MCF 10A (cell line): ENCODE results near the gene WDR48. TPM values are rescaled to one million over a fixed set of nuclear protein-coding genes. Genes with fewer than 3 reads are reported as not detected.

Experiments
- BruUV-seq: library from RNA; stranded (reverse); fragments of 400-500 nt; replicated peaks from 2 replicates; lab custom pipeline; 2021; lab: Mats Ljungman, UMichigan
- CTCF ChIA-PET: fragments of 300-600 bp; sonication (Branson Sonifier 250); formaldehyde crosslinking; extraction: SDS; loops from one replicate; lab custom pipeline; 2021; ENCODE audit warnings: antibody characterized with exemption, inconsistent platforms; lab: Yijun Ruan, JAX
- POLR2A ChIA-PET: fragments of 300-600, 350-650 bp; sonication (Branson Sonifier 250); formaldehyde crosslinking; extraction: SDS; loops from one replicate; lab custom pipeline; 2020; ENCODE audit warnings: antibody characterized with exemption, inconsistent platforms; lab: Yijun Ruan, JAX
- DNase-seq: peaks from one replicate; pipeline ENCODE4 v3.0.0-alpha.2; 2018; ENCODE audit not compliant: unreplicated experiment
- H3K27ac Mint-ChIP-seq: one replicate; pipeline ENCODE4 v1.8.0; 2022; ENCODE audit warnings: mild to moderate bottlenecking, low read depth, mixed read lengths; ENCODE audit not compliant: unreplicated experiment
- H3K27me3 Mint-ChIP-seq: one replicate; pipeline ENCODE4 v1.8.0; 2022; ENCODE audit warnings: mixed read lengths; ENCODE audit not compliant: insufficient read depth, unreplicated experiment
- H3K36me3 Mint-ChIP-seq: one replicate; pipeline ENCODE4 v1.8.0; 2022; ENCODE audit warnings: mild to moderate bottlenecking, moderate library complexity, mixed read lengths; ENCODE audit not compliant: insufficient read depth, unreplicated experiment
- H3K4me1 Mint-ChIP-seq: one replicate; pipeline ENCODE4 v1.8.0; 2022; ENCODE audit warnings: mixed read lengths; ENCODE audit not compliant: insufficient read depth, unreplicated experiment
- H3K4me3 Mint-ChIP-seq: one replicate; pipeline ENCODE4 v1.8.0; 2022; ENCODE audit warnings: mild to moderate bottlenecking, moderate library complexity, mixed read lengths; ENCODE audit not compliant: unreplicated experiment
- H3K9me3 Mint-ChIP-seq: one replicate; pipeline ENCODE4 v1.8.0; 2022; ENCODE audit warnings: mixed read lengths; ENCODE audit not compliant: unreplicated experiment
- intact Hi-C: fragments of 100-400 bp; cut with micrococcal nuclease; formaldehyde crosslinking; loops from 2 replicates; pipeline ENCODE4 v1.14.1; 2022
- total RNA-seq: library from RNA; stranded (reverse); gene quantifications from 2 replicates; pipeline ENCODE4 v1.2.3, GENCODE V29; 2022
- TF ChIP-seq, protein P1 (sequence below): fragments of 200-600 bp; IDR thresholded peaks from one replicate; pipeline ENCODE4 v1.8.0; 2022; ENCODE audit warnings: antibody characterized with exemption, mild to moderate bottlenecking; ENCODE audit not compliant: unreplicated experiment

WDR48 gene
- total RNA-seq, 1 experiment from 2014 or later: 26.0 TPM

GRCh38 chr3:39127269-39127907 lies 75.6 kb downstream of the WDR48 start:
- POLR2A ChIA-PET: interaction anchor here (0.7 to 2.0 kb wide), 3 partner anchors 13 to 161 kb away, joined by 3 to 10 read pairs (median 3); no protein-coding TSS in a partner anchor
- intact Hi-C loops: loop anchor here (2.0 kb wide), 1 partner anchor 53 kb away; no protein-coding TSS in a partner anchor
- TF ChIP-seq, protein P1, sequence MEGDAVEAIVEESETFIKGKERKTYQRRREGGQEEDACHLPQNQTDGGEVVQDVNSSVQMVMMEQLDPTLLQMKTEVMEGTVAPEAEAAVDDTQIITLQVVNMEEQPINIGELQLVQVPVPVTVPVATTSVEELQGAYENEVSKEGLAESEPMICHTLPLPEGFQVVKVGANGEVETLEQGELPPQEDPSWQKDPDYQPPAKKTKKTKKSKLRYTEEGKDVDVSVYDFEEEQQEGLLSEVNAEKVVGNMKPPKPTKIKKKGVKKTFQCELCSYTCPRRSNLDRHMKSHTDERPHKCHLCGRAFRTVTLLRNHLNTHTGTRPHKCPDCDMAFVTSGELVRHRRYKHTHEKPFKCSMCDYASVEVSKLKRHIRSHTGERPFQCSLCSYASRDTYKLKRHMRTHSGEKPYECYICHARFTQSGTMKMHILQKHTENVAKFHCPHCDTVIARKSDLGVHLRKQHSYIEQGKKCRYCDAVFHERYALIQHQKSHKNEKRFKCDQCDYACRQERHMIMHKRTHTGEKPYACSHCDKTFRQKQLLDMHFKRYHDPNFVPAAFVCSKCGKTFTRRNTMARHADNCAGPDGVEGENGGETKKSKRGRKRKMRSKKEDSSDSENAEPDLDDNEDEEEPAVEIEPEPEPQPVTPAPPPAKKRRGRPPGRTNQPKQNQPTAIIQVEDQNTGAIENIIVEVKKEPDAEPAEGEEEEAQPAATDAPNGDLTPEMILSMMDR: no peak
- BruUV-seq: no TSS peak
- Mint-ChIP-seq H3K9me3 (no peaks in the 10 kb centered on the region), H3K27me3 (no peaks in the 10 kb centered on the region), H3K4me1 (peaks cover 12% of the 10 kb centered on the region), H3K27ac (no peak overlapping the region), H3K36me3 (no peaks in the 10 kb centered on the region), H3K4me3 (no peak overlapping the region)
- CTCF ChIA-PET: interaction anchor here (0.6 to 9.5 kb wide), 27 partner anchors 8 to 162 kb away, joined by 3 to 187 read pairs (median 5); partner anchors contain the start of genes GORASP1 and TTC21A
- no peak for DNase-seq

- POLR2A ChIA-PET: interaction anchor here (0.8 to 1.4 kb wide), 2 partner anchors 8 to 13 kb away, joined by 3 read pairs; no protein-coding TSS in a partner anchor
- H3K27me3 Mint-ChIP-seq: no peaks in the 10 kb centered on the region
- BruUV-seq: no TSS peak
- no peak overlapping the region for H3K27ac Mint-ChIP-seq
- peaks cover 12% of the 10 kb centered on the region for H3K4me1 Mint-ChIP-seq
- H3K9me3 Mint-ChIP-seq: no peaks in the 10 kb centered on the region
- TF ChIP-seq, protein P1: no peak
- no peaks in the 10 kb centered on the region for H3K36me3 Mint-ChIP-seq
- intact Hi-C loops: loop anchor here (2.0 kb wide), 1 partner anchor 53 kb away; no protein-coding TSS in a partner anchor
- no peak overlapping the region for H3K4me3 Mint-ChIP-seq
- no peak for DNase-seq
- CTCF ChIA-PET: interaction anchor here (0.6 to 9.5 kb wide), 15 partner anchors 8 to 162 kb away, joined by 3 to 187 read pairs (median 7); partner anchors contain the start of genes GORASP1 and TTC21A
Observed at GRCh38 chr3:39127908-39128304, 76.1 kb downstream of the WDR48 start.

GRCh38 chr3:39128951-39129350 lies 77.1 kb downstream of the WDR48 start:
- no peak overlapping the region for H3K27ac Mint-ChIP-seq
- H3K4me1 Mint-ChIP-seq: peaks cover 12% of the 10 kb centered on the region
- no peaks in the 10 kb centered on the region for H3K27me3 Mint-ChIP-seq
- H3K36me3 Mint-ChIP-seq: no peaks in the 10 kb centered on the region
- DNase-seq: no peak
- BruUV-seq: no TSS peak
- H3K9me3 Mint-ChIP-seq: no peaks in the 10 kb centered on the region
- TF ChIP-seq, protein P1: no peak
- intact Hi-C loops: no loop called here
- CTCF ChIA-PET: interaction anchor here (1.8 to 9.5 kb wide), 4 partner anchors 10 to 161 kb away, joined by 3 to 187 read pairs (median 28); no protein-coding TSS in a partner anchor
- POLR2A ChIA-PET: interaction anchor here (0.8 to 1.4 kb wide), 2 partner anchors 9 to 12 kb away, joined by 3 read pairs; no protein-coding TSS in a partner anchor
- no peak overlapping the region for H3K4me3 Mint-ChIP-seq

- DNase-seq: no peak
- Mint-ChIP-seq H3K27me3 (no peaks in the 10 kb centered on the region), H3K36me3 (no peaks in the 10 kb centered on the region), H3K4me3 (no peak overlapping the region), H3K27ac (no peak overlapping the region), H3K4me1 (peaks cover 12% of the 10 kb centered on the region), H3K9me3 (no peaks in the 10 kb centered on the region)
- no TSS peak for BruUV-seq
- POLR2A ChIA-PET: interaction anchor here (1.2 kb wide), 1 partner anchor 11 kb away, joined by 4 read pairs; no protein-coding TSS in a partner anchor
- intact Hi-C loops: no loop called here
- CTCF ChIA-PET: interaction anchor here (0.7 to 9.5 kb wide), 4 partner anchors 11 to 159 kb away, joined by 3 to 187 read pairs (median 6); no protein-coding TSS in a partner anchor
- TF ChIP-seq, protein P1: no peak
Observed at GRCh38 chr3:39130026-39130425, 78.2 kb downstream of the WDR48 start.
